Activated T-cell treated with anti-CD3 and anti-CD28 coated beads, Interleukin-2, amount 50 U/mL, for 48 hours (primary cell): ENCODE results near the gene JUP.

Experiments used
- DNase-seq, 2 experiments: peaks; one replicate each; pipeline ENCODE4 v3.0.0-alpha.2; 2020

JUP gene

DNA sequence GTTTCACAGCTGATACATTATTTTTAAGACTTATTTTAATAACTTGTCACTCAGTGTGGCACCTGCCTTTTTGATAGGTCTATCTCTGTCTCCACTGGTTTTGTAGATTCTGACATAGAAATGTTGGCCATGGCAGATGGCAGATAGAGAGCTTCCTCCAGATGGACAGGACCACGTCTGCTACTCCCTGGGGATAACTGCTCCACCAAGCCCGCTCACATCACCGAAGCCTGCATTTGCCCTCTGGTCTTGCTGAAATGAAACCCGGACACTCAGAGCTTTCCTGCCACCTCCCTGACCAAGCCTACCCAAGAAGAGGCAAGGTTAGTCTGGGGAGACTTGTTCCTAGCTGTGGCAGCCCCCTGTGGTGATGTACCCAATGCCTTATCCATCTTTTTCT is 35.6 kb downstream of the JUP start:
- no peak for DNase-seq

DNA sequence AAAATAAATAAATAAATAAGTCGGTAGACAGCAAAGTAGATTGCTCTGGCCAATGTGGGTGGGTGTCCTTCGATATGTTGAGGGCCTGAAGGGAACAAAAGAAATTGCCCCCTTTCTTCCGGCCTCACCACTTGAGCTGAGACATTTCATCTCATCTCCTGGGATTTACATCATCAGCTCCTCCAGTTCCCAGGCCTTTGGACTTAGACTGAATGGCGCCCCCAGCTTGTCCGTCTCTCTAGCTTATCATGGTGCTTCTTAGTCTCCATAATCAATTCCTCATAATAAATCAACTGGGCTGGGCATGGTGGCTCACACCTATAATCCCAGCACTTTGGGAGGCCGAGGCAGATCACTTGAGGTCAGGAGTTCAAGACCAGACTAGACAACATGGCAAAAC is 38.2 kb downstream of the JUP start:
- DNase-seq = no peak

DNA sequence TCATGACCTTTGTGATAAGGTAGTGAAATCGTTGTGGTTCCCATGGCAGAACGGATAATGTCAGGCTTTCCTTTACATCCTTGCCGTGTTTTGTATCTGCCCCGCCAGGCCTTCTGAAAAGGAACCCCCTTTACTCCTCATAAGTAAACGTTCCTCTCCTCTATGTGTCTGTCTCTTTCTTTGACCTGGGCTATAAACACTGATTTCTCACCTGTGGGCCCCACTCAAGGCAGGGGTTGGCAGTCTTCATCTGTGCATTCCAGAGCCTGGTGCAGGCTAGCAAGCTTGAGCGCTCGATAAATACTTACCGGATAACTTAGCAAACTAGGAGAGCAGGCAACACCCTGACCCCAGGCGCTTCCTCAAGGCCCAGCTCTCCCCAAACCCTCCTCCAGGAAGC is 44.8 kb downstream of the JUP start:
- DNase-seq = no peak

DNA sequence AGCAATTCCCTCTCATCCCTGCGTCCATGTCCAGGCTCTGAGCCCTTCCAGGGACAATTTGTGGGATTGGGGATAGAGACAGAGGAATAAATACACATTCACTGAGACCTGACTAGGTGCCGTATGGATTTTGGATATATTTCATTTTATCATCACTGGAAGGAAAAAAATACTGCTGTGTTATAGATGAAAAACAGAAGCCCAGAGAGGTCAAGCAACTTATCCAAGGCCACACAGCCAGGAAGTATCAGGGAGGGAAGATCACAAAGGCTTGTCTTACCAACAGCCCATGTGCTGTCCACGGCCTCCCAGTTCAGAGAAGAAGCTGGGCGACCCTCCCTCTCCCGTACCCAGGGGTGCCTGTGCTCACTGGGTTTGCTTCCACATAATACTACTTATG is 46.0 kb downstream of the JUP start:
- no peak for DNase-seq

DNA sequence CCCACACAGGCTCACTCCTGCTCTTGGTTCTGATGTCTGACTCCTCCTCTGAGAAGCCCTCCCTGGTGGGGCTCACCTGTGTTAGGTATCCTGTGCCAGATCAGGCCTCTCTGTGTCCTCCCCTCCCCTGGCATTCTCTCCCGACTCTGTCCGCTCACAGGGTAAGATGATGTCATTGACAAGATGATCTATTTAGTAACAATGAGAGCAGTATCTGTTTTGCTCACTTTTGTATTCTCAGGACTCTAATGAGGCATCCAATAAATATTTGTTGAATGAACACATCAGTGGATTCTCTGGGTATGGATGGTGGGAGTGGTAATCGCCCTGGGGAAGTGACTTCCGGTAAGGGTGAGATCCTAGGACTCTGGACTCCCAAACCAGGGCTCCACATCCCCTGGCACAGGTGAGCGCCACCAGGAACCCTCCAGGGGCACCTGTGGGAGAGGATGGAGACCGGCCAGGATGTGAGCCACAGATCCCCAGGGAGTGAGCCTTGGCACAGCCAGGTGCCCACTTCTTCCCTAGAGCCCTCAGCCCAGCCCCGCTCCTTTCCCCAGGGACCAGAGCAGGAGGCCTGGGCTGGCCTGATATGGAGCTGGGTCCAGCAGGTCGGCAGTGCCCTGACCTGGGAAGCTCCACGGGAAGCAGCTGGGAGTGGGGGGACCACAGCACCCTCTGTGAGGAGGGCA is 46.7 kb downstream of the JUP start:
- DNase-seq = no peak

DNA sequence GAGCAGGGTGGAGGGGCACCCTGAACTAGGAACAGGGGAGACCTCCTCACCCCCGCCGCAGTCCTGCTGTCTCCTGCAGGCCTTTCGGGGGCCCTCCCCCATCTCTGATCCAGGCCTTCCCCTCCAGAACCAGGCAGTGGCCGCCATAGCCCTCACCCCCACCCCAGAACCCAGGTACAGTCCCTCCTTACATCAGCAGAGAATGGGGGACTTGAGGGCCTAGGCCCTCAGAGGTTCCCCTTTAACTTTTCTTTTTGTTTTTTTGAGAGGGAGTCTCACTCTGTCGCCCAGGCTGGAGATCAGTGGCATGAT is 47.8 kb downstream of the JUP start:
- no peak for DNase-seq

DNA sequence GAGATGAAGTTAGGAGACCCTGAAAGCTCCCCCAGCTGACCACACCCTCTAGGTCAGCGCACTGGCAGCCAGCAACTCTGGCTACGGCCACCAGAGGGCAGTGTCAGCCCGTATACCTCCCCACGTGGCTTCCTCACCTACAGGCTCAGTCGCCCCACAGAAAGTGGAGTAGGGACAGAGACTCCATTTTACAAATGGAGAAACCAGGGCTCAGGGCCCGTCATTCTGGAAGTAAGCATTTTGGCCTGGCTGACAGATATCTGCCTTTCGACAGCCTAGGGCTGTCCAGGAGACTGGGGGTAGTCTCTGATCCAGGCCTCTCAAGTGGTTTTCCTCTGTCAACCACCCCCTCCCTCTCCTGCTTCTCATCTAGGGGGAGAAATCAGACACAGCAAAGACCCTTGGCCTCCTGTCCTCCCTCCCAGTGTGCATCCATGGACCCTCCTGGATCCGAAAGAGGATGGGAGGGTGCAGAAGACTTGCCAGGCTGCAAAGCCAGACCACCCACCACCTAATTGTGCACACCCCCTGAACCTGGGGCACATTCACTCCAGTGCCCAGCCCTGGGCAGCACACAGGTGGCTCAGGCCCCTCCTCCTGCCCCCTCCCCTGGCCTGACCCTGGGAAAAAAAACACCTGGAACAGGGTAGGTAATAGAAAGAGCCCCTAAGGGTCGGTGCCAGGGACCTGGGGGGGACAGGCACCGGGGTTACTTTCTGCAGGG is 48.3 kb downstream of the JUP start:
- peak; percentile 88 to 90 for DNase-seq

DNA sequence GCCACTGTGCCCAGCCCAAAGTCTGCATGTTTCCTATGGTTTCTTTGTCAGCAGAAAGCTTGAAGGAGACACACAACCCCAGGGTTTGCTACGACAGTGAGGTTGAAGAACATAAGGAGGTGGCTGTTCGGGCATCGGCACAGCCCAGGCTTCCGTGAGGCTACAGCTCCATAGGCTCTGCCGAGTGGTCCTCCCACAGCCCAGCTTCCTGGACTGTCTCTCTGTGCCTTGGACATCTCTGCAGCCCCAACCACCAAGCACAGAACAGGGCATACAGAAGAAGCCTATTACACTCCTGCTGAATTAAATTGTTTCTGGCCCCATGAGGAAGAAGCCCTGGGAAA is 48.9 kb downstream of the JUP start:
- no peak for DNase-seq

DNA sequence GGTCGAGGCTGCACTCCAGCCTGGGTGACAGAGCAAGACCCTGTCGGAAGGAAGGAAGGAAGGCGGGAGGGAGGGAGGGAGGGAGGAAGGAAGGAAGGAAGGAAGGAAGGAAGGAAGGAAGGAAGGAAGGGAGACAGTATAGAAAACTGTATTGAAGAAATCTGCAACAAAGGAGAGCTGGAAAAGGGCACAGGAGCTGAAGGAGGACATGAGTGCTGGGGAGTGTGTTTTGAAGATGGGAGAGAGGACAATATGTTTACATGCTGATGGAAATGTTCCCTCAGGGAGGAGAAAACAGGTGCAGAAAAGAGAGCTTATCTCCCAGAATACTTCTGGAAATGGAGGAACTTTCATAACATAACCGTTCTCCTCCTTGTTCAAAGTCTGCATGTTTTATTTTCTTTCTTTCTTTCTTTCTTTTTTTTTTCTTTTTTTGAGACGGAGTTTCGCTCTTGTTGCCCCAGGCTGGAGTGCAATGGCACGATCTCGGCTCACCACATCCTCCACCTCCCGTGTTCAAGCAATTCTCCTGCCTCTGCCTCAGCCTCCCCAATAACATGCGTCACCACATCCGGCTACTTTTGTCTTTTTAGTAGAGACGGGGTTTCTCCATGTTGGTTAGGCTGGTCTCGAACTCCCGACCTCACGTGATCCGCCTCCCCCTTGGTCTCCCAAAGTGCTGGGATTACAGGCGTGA is 49.4 kb downstream of the JUP start:
- no peak for DNase-seq

DNA sequence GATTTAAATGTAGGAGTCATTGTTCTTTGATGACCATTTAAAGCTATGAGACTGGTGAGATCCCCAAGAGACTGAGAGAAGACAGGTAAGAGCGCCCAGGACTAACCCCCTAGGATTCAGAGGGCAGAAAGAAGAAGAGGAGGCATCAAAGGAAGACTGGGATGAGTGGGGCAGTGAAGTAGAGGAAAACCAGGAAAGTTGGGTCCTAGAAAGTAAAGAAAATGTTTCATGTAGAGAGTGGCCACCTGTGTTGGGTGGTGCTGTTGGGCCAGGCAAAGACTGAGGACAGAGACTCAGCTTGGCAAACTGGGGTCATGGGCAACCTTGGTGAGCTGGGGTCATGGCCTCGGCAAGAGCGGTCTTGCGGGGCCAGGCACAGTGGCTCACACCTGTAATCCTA is 50.8 kb downstream of the JUP start:
- DNase-seq = no peak

DNA sequence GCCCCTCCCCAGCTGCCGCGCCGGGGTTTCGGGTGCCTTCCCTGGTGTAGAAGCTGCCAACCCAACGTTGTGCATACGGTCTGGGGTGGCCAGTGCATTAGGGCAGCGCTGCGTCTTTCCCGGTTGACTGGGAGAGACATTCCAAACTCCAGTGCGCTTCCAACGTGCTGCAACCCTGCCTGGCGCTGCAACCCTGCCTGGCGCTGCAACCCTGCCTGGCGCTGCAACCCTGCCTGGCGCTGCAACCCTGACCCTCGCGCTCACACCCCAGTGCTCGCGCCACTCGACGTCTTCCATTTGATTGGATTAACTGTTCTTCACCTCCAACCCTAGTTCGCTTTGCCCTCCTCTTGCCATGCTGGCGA is 51.6 kb downstream of the JUP start:
- DNase-seq = no peak

DNA sequence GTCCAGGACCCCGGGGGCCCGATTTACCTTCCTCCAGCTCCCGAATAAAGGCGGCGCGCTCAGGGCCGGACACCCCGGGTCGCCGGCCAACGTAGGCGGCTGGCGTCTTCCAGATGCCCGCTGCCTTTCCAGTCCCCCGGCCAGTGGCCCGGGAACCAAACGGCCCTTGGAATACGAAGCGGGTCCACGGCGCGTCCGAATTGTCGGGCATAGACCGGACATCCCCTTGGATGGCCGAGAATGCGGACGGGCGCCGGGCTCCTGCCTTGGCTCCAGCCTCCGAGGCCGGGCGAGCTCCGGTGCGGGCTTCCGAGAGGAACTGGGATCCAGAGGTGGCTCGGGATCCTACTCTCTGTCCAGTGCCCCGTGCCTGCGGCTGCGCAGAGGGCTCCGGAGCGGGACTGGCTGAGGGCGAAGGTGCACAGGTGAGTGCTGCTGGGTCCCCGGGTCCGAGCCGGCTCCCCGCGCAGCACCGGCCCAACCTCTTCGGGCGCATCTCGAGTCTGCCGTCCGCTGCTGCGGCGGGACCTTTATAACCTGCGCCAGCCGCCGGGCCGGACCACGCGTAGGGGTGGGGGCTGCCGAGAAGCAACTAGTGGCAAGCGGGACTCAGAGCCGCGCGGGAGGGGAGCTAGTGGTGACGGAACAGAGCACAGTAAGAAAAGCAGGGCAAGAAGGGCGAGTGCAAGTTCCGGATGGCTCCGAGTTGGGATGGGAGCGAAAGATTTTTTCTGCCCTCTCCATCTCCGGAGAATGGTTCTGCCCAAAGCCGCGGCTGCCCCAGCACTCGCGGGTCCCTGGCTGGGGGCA is 52.2 kb downstream of the JUP start, which contains the start of gene HAP1:
HAP1 (minus strand) TSS at position 505 of the 810 bp plus-strand sequence; CDS start at position 496, 9 bp downstream.
- DNase-seq = peak; percentile 32 to 48

DNA sequence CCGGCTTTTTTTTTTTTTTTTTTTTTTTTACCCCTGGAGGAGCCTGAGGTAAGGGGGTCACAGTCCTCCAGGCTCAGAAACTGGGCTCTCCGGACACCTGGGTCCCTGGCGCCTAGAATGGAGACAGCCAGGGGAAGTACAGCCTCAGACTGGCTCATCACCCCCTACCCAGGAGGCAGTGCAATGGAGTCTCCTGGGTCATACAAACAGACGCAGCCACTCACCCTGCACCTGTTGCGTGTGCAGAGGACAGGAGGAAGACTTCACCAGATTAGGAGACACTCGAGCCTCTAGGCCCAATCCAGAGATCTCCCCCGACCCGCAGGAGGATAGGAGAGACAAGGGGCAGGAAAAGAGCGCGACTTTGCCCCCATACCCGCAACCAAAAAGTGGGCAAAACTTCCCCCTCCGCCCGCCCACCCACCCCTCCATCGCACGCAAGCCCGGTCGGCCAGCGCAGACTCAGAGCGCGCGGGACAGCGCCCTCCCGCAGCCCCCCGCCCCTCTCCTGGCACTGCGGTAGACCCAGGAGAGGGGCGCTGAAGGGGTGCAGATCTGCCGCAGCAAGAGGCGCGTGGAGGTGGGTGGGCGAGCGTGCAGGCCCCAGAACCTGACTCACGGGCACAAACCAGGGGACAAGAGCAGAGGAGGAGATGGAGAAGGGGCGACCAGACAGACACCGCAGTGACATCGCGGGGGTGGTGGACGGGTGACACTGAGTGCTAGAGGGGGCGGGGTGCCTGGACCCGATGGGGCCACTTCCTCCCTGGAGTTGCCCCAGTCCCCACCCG is 53.0 kb downstream of the JUP start:
- no peak for DNase-seq

DNA sequence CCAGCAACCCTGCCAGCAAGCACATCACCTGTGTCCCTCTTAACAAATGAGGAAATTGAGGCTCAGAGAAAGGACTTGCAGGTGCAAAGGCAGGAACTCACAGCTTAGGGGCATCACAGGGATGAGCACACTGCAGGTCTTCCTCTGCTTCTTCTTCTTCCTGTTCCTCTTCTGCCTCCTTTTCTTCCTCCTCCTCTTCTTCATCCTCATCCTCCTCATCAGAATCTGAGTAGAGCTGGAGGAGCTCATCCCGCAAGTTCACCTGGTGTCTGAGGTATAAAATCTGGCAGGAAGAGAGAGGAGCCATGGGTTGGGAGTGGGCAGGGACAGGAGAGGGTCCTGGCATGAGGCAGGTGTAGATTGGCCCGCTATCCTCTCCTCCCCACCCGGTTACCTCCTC is 54.7 kb downstream of the JUP start:
- DNase-seq = no peak

DNA sequence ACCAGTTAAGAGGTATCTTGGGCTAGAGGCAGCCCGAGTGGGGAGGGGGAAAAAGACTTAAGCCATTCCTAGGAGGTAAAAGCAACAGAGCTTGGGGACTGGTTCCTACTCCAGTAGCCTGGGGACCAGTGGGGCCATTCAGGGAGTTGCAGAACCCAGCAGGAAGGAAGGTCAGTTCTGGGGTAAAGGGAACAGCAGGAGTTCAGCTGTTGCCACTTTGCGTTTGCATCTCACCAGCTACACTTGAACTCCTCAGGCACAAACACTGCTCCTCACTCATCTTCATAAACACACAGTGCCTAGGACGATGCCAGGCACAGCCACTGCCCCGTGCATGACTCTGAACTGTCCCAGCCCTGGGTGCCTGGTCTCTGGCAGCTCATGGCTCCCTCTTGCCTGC is 56.0 kb downstream of the JUP start:
- DNase-seq = no peak

DNA sequence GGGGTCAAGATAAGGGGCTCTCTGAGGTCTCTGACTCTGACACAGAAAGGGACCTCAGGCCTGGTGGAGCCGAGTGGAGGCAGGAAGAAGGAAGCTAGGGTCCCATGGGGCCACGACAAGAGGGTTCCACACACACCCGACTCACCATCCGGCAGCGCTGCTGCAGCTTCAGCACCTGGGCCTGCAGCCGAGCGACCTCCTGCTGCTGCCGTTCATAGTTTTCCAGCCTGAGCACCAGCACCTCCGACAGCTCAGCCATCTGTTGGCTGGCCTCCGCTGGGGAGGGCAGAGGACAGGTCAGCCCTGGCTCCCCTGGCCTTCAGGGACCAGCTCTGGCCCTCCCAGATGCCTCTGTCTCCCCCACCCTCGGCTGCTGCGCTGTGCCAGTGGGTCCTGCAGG is 58.5 kb downstream of the JUP start:
- DNase-seq = no peak

DNA sequence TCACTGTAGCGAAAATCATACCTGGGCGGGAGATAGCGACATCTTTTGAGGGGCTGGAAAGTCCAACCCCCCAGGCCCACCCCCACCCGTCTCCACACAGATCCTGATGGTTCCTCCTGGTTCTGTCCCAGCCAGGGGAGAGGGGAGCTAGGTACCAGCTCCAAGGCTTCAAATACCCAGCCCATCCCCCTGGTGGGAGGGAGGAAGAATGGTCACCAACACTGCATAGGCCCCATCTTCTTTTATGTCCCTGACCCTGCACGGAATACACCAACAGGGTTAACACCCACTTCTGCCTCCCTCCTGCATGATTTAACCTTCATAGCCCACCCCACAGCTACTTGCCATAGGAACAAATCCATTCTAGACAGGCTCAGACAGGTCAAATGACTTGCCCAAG is 61.4 kb downstream of the JUP start:
- DNase-seq = no peak

DNA sequence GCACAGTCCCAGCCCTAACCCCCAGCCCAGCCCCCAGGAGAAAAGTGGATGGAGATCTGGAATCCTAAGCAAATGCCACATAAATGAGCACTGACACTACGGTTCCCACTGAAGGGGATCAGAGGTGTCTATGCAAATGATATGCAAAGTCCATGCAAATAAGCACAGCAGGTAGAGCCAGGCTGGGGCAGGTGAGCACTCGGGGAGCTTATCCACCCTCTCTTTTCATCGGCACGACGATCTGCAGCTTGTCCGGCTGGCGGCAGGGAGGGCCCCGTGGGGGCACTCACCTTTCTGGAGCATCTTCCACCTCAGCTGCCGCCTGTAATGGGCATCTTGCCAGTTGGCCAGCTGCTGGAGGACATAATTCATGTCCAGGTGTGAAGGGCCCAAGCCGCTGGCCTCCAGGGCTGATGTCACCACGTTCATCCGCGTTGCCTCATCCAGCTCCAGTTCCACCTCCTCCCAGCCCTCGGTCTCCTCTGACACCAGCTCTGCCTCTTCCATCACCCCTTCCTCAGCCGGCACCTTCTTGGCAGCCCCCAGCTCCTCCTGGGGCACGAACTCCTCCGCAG is 61.9 kb downstream of the JUP start:
- no peak for DNase-seq

DNA sequence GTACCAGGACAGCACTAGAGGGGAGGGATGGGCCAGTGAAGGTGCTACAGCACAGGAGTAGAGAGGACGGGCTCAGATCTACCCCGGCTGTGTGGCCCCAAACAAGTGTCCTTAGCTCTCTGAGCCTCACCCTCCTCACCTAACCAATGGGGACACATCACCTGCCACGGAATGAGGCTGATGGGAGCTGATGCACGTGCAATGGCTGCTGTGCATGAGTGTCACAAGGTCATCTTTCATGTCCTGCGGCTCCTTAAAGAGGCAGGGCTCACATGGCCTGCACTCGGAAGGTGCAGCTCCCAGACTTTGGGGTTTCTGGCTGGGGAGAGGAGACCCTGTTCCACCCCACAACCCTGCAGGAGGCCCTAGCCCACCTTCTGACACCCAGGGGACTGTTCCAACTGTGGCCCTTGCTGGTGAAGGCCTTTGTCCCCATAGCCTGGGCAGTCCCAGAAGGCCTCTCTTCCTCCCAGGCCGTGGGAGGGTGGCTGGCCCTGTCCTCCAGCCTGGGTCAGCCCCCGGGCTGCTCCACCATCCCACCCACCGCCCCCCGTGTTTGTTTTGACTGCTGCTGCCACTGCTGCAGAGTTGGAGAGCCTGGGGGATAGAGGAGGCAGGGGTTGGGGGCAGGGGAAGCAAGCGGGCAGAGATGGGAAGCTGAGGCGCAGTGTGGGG is 62.6 kb downstream of the JUP start:
- no peak for DNase-seq

DNA sequence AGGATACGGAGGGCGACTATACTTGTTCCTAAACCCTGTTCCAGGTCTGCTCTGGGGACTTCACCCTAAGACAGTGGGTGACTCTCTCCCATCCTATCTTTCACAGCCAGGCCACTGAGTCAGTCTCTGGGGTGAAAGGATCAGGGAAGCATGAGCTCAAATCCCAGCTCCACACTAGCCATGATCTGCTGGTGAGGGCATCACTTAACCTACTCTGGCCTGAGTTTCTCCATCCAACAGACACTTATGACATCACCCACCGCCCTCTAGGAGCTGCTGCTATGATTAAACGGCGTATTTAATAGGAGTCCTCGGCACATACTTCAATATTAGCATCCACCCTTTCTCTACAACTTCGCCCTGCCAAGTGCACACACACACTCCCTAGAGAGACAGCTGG is 64.3 kb downstream of the JUP start:
- DNase-seq = no peak

DNA sequence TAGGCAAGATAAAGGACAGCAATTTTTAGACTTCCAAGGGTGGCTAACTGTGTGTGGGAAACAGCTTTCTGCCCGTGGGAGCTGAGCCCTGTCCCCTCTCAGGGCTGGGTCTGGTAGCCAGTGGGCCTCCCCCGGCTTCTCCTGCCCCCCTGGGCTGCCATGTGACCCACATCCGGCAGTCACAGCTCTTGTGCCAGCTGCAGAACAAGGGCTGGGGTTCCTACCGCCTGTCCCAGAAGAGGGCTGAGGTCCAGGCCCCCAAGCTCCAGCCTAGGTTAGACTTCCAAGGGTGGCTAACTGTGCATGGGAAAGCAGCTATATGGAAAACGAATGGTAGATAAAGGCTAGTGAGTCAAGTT is 68.2 kb downstream of the JUP start:
- DNase-seq = no peak
